Transverse colon (tissue), 4 donors: ENCODE results near the gene RAB17. TPM values are rescaled to one million over a fixed set of nuclear protein-coding genes. Genes with fewer than 3 reads are reported as not detected.

Experiments
- DNase-seq: peaks from one replicate; pipeline ENCODE4 v3.0.0-alpha.2; 2019
- H3K27ac ChIP-seq, 4 donors: fragments of 200-600 bp; sonication (generic); 2 replicates each; pipeline ENCODE4 v1.5.1; 2016 to 2018; ENCODE audit warnings: inconsistent platforms in 4 of 4
- H3K27me3 ChIP-seq: fragments of 200-600 bp; sonication (generic); 2 replicates; pipeline ENCODE4 v1.5.1; 2017; ENCODE audit warnings: inconsistent platforms
- H3K36me3 ChIP-seq, 4 donors: fragments of 200-600 bp; sonication (generic); 2 replicates each; pipeline ENCODE4 v1.5.1; 2017 to 2019; ENCODE audit warnings: inconsistent platforms in 4 of 4
- H3K4me1 ChIP-seq, 4 donors: fragments of 200-600 bp; sonication (generic); 2 replicates each; pipeline ENCODE4 v1.5.1; 2017 to 2020; ENCODE audit warnings: inconsistent platforms in 4 of 4
- H3K4me3 ChIP-seq, 4 donors: fragments of 200-600 bp; sonication (generic); 1 replicate in 1 of 4; 2 replicates in 3 of 4; pipeline versions ENCODE4 v1.5.1 to v1.6.1; 2017 to 2019; ENCODE audit warnings: inconsistent platforms in 4 of 4
- H3K9me3 ChIP-seq, 2 donors: fragments of 200-600 bp; sonication (generic); 2 replicates each; pipeline ENCODE4 v1.5.1; 2017 to 2019; ENCODE audit warnings: inconsistent platforms in 2 of 2
- EP300 ChIP-seq: sonication (generic); formaldehyde crosslinking; IDR thresholded peaks from one replicate; pipeline ENCODE4 v1.6.1; 2017; ENCODE audit warnings: antibody characterized with exemption, low read depth
- POLR2A ChIP-seq: fragments of 450-650 bp; IDR thresholded peaks from one replicate; pipeline ENCODE4 v1.6.1; 2016; ENCODE audit warnings: antibody characterized with exemption, mild to moderate bottlenecking, moderate library complexity
- POLR2AphosphoS5 ChIP-seq, 3 donors: sonication (generic); formaldehyde crosslinking; IDR thresholded peaks; one replicate each; pipeline ENCODE4 v1.6.1; 2016; ENCODE audit warnings: antibody characterized with exemption in 3 of 3
- WGBS, 2 donors: methylation state at CpG; one replicate each; pipeline ENCODE4 v1.1.5; 2018; ENCODE audit warnings: low coverage in 1 of 2; 5-methylcytosine and 5-hydroxymethylcytosine counted together
- in situ Hi-C, 4 donors: fragments of 200-750 bp; cut with MboI; loops; one replicate each; pipeline versions ENCODE4 v1.15.0 to v1.15.1; 2017; ENCODE audit warnings: low sequenced_read_pairs in 3 of 4, low pct_ligation_motif_present in 1 of 4, low pct_unique_long_range_greater_than_20kb in 1 of 4
- intact Hi-C: fragments of 100-400 bp; cut with DNase I; formaldehyde crosslinking; loops from one replicate; pipeline ENCODE4 v1.15.1; 2023; ENCODE audit warnings: low total_unique reads
- total RNA-seq, 4 donors: library from RNA; depleted of rRNA; stranded (reverse); fragments of >200 nt; gene quantifications; one replicate each; pipeline ENCODE4 v1.1.0, GENCODE V29; 2016
- TF ChIP-seq, protein P1 (sequence below), 5 experiments: fragments of 200-600 bp in 3 of 5; fragments of 450-650 bp in 2 of 5; sonication (generic) in 3 of 5; IDR thresholded peaks; 1 replicate in 2 of 5; 2 replicates in 3 of 5; pipeline ENCODE4 v1.5.1; 2016 to 2017; ENCODE audit warnings: antibody characterized with exemption in 5 of 5, inconsistent platforms in 3 of 5, mild to moderate bottlenecking in 2 of 5, moderate library complexity in 1 of 5

The RAB17 gene
- total RNA-seq, 4 donors from 2014 or later = 25.1 to 104 (median 65.6) TPM

DNA sequence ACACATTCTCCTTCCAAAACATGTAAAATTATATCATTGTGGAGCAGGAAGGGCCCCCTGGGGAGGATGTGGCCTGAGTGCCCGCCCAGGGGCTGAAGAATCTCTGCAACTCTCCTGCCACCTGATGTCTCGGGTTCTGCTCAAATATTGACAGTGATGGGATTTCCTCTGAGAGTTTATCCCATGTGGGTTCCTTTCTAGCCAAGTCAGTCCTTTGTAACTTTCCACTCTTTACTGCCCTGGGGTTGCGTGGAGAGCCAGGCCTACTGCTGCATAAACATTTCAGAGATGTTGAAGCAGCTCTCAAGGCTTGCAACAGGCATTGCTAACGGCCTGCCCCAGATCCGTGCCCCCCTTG is 4.0 kb upstream of the RAB17 start:
- H3K27ac ChIP-seq = peak overlapping the region; percentile 12 to 72 (median 64)
- no peaks in the 10 kb centered on the region for H3K36me3 ChIP-seq
- in situ Hi-C loops (loop anchor here in 1 of 4 donors (25.0 kb wide), 1 partner anchor 143 kb away; no protein-coding TSS in a partner anchor), intact Hi-C loops (loop anchor here (10.0 kb wide), 1 partner anchor 80 kb away; no protein-coding TSS in a partner anchor)
- 68% methylated on average over 5 of the region's 5 CpGs; no CpG with 5 or more reads in 1 of the 2 donors for WGBS, 2 donors
- no peaks in the 10 kb centered on the region for H3K27me3 ChIP-seq
- no peaks in the 10 kb centered on the region for H3K9me3 ChIP-seq
- H3K4me3 ChIP-seq = no peak overlapping the region
- no peak for DNase-seq
- TF ChIP-seq POLR2A = no peak
- TF ChIP-seq, protein P1, sequence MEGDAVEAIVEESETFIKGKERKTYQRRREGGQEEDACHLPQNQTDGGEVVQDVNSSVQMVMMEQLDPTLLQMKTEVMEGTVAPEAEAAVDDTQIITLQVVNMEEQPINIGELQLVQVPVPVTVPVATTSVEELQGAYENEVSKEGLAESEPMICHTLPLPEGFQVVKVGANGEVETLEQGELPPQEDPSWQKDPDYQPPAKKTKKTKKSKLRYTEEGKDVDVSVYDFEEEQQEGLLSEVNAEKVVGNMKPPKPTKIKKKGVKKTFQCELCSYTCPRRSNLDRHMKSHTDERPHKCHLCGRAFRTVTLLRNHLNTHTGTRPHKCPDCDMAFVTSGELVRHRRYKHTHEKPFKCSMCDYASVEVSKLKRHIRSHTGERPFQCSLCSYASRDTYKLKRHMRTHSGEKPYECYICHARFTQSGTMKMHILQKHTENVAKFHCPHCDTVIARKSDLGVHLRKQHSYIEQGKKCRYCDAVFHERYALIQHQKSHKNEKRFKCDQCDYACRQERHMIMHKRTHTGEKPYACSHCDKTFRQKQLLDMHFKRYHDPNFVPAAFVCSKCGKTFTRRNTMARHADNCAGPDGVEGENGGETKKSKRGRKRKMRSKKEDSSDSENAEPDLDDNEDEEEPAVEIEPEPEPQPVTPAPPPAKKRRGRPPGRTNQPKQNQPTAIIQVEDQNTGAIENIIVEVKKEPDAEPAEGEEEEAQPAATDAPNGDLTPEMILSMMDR (IDR thresholded peaks at IDR 0.05) = no peak
- no peak for TF ChIP-seq POLR2AphosphoS5 (IDR thresholded peaks at IDR 0.05)
- no peak for TF ChIP-seq EP300
- H3K4me1 ChIP-seq = peaks cover 0 to 14% (median 7%) of the 10 kb centered on the region in 4 donors

DNA sequence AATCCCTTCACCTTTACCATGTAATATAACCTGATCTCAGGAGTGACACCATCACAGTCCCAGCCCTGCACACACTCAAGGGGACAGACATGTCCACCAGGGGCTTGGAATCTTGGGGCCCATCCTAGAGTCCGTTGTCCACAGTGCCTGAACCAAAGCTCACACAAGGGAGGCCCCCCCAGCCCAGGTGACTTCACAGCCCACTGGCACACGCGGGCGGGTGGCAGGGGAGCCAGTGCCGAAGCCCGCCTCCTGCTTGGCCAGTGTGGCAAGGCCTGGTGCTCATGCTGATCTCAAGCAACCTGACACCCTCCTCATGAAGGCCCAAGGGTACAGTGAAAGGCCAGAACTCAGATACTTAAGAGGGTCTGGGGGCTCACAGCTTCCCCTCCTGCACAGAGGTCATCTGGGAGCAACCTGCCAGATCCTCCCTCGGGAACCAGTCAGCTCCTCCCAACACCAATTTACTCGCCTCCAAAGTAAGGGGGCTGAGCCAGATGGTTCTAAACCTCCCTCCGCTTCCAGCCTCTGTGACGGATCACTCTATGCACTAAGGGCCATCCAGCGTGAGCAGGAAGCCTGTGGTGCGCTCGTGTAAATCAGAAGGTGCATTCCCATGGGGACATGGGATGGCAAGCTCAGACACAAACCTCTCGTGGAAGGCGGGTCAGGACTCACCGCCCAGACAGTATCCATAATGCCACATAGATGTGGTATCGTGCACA is 3.2 kb upstream of the RAB17 start:
- no peak overlapping the region for H3K4me3 ChIP-seq
- intact Hi-C loops = loop anchor here (10.0 kb wide), 1 partner anchor 81 kb away; no protein-coding TSS in a partner anchor
- no peaks in the 10 kb centered on the region for H3K9me3 ChIP-seq
- in situ Hi-C loops = loop anchor here in 1 of 4 donors (25.0 kb wide), 1 partner anchor 144 kb away; no protein-coding TSS in a partner anchor
- H3K4me1 ChIP-seq = peaks cover 0 to 17% (median 7%) of the 10 kb centered on the region in 4 donors
- peak overlapping the region in 2 of 4 donors; percentile 69 to 72 for H3K27ac ChIP-seq
- no peaks in the 10 kb centered on the region for H3K27me3 ChIP-seq
- no peak for DNase-seq
- WGBS, 2 donors = 79 to 100% methylated on average over 2 to 17 of the region's 17 CpGs
- TF ChIP-seq POLR2A = no peak
- TF ChIP-seq EP300 = no peak
- TF ChIP-seq, protein P1 (IDR thresholded peaks at IDR 0.05) = no peak
- no peak for TF ChIP-seq POLR2AphosphoS5 (IDR thresholded peaks at IDR 0.05)
- H3K36me3 ChIP-seq = no peaks in the 10 kb centered on the region

DNA sequence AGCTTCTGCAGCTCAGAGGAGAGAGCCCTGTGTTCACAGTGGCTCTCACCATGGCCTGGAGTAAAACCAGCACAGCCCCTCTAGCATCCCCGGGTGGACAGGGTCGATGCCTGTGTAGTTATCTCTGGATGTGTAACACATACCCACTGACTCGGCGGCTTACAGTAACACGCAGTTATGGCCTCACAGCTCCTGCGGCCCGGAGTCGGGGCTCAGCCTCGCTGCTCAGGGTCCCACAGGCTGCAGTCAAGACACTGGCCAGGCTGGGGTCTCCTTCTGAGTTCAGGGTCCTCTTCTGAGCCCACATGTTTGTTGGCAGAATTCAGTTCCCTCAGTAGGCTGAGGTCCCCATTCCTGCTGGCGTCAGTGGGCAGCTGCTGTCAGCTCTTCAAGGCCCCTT is 2.5 kb upstream of the RAB17 start:
- Histone ChIP-seq H3K4me3 (no peak overlapping the region), H3K27ac (no peak overlapping the region), H3K4me1 (peaks cover 0 to 23% (median 7%) of the 10 kb centered on the region in 4 donors), H3K9me3 (no peaks in the 10 kb centered on the region), H3K27me3 (no peaks in the 10 kb centered on the region), H3K36me3 (no peaks in the 10 kb centered on the region)
- TF ChIP-seq EP300 (no peak), POLR2A (no peak), POLR2AphosphoS5 (IDR thresholded peaks at IDR 0.05) (no peak)
- TF ChIP-seq, protein P1 (IDR thresholded peaks at IDR 0.05) = no peak
- DNase-seq = no peak
- in situ Hi-C loops (loop anchor here in 1 of 4 donors (25.0 kb wide), 1 partner anchor 144 kb away; no protein-coding TSS in a partner anchor), intact Hi-C loops (loop anchor here (10.0 kb wide), 1 partner anchor 82 kb away; no protein-coding TSS in a partner anchor)
- WGBS, 2 donors = 93% methylated on average over 10 of the region's 10 CpGs; no CpG with 5 or more reads in 1 of the 2 donors

DNA sequence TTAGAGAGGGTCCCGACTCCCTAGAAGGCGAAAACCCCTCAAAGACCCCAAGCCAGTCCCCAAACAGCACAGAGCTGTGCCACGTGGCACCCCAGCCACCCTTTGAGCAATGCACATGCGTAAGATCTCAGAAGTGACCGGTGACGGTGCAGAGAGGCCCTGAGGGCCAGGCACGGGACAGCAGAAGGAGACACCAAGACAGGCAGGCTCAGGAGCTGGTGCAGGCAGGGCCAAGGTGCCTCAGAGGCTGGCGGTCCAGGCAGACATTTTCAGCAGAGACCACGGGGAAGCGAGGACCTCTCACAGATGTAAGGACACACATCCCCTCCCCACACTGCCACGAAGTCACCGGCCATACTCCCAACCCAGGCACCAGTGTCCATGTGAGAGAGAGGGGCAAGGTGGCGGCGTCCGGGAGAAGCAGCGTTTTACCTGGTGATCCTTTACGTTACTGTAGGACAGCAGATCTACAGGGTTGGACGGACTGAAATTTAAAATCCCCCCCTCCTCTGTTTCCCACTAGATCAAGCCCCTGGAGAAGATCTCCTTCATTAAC is 2.0 kb upstream of the RAB17 start:
- WGBS, 2 donors = 89% methylated on average over 18 of the region's 18 CpGs; no CpG with 5 or more reads in 1 of the 2 donors
- Histone ChIP-seq H3K27ac (no peak overlapping the region), H3K9me3 (no peaks in the 10 kb centered on the region), H3K4me1 (peaks cover 0 to 24% (median 7%) of the 10 kb centered on the region in 4 donors), H3K4me3 (no peak overlapping the region), H3K36me3 (no peaks in the 10 kb centered on the region), H3K27me3 (no peaks in the 10 kb centered on the region)
- no peak for DNase-seq
- intact Hi-C loops (loop anchor here (10.0 kb wide), 1 partner anchor 82 kb away; no protein-coding TSS in a partner anchor), in situ Hi-C loops (loop anchor here in 1 of 4 donors (25.0 kb wide), 1 partner anchor 145 kb away; no protein-coding TSS in a partner anchor)
- no peak for TF ChIP-seq POLR2A
- TF ChIP-seq EP300 = no peak
- TF ChIP-seq, protein P1 (IDR thresholded peaks at IDR 0.05) = no peak
- no peak for TF ChIP-seq POLR2AphosphoS5 (IDR thresholded peaks at IDR 0.05)
